Measurements from ENCODE around the gene GALM.
"Not testable (repeated sequence)": the region's sequence is repeated elsewhere in the genome, so short reads cannot be mapped to it uniquely, and the experiment has no call there.

The GALM gene

DNA sequence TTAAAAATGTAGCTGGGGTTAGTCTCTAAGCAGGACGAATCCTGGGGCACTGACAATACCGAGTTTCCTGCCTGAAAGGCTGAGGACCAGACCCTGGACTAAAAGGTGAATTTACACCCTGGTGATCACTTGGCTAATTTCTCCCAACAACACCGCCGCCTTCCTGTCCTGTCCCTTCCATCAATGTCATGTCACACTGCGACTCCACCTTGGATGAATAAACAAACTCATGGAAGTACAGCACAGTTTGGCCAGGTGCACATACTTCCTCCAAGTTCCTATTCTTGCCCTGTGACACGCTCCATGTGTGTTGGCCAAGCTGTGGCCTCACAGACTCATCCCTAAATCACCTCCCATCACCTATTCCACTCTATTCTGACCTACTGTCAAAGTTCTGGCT, 15.9 kb upstream of the GALM start:
- no peak for DNase-seq

DNA sequence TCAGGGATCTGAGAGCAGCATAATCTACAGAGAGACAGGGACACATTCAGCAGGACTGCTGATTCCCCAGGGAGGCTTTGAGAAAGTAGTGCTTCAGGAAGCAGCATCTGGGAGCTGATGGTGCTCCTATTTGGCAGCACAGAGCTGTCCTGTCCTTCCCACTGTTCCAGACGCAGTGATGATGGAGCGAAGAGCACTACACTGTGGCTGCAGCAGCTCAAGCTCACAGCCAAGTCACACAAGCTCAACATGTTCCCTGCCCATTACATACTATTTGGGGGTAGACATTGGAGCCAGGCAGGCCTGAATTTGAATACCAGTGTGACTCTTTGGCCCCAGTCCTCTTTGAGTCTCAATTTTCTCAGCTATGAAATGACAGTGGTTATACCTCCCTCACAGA, 15.2 kb upstream of the GALM start:
- no peak for DNase-seq

DNA sequence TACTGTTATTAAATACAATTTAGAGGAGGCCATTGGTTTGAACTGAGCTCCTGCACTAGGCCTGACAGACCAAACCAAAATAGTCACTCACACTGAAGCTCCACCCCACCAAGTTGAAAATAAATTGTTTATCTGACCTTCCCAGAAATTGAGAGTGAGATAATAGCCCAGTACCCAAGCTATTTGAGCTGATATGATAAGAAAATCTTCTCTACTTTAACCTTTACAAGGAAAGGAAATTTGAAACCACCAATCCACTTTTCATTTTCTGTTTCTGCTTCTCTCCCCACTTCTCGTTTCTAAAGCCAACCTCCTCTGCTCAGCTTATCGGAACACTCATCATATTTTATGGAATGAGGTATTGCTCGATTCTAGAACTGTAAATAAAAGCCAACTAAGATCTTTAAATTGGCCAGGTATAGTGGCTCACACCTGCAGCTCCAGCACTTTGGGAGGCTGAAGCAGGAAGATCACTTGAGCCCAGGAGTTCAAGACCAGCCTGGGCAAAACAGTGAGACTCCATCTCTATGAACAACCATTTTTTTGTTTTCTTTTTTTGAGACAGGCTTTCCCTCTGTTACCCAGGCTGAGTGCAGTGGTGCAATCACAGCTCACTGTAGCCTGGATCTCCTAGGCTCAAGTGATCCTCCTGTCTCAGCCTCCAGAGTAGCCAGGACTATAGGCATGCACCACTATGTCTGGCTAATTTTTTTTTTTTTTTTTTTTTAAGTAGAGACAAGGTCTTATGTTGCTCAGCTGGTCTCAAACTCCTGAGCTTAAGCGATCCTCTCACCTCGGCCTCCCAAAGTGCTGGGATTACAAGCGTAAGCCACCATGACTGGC, 13.3 kb upstream of the GALM start:
- no peak for DNase-seq

DNA sequence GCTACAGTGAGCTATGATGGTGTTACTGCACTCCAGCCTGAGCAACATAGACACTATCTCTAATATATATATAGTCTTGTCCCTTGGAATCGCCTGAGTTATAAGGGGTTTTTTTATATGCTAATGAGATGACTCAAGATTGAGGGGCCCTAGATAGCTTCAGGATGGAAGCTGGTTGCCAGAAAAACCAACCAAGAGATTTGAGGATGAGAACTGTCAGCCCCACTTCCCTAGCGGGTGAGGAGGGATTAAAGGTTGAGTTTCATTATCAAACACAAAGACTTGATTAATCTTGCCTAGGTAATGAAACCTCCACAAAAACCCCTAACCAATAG, 12.6 kb upstream of the GALM start:
- no peak for DNase-seq

DNA sequence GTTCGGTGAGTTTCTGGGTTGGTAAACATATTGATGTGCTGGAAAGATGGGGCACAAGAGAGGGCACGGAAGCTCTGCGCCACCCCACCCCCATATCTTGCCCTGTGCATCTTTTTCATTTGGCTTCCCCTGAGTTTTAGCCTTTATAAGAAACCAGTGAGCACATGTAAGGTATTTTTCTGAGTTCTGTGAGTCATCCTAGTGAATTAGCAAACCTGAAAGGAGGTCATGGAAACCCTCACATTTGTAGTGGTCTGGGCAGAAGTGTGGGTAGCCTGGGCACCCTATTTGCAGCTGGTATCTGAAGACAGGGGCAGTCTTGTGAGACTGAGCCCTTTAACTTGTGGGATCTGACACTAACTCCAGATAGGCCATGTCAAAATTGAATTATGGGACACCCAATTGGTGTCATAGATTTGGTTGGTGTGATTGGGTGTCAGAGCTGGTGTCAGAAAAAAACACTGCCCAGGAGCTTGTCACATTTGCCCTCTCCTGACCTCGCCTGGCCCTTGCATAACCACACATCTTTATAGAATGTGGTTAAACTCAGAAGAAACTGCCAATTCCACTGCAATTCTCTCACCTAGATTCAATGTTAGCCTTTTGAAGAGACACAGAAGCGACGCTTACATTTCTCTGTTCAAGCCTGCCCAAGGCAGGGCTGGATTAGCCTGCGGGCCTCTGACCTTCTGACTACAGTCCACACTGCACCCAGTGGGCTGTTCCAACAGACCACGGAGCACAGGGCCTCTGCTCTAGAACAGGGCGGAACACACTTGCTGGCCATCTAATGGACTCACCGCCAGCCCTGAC, 12.0 kb upstream of the GALM start:
- no peak for DNase-seq

DNA sequence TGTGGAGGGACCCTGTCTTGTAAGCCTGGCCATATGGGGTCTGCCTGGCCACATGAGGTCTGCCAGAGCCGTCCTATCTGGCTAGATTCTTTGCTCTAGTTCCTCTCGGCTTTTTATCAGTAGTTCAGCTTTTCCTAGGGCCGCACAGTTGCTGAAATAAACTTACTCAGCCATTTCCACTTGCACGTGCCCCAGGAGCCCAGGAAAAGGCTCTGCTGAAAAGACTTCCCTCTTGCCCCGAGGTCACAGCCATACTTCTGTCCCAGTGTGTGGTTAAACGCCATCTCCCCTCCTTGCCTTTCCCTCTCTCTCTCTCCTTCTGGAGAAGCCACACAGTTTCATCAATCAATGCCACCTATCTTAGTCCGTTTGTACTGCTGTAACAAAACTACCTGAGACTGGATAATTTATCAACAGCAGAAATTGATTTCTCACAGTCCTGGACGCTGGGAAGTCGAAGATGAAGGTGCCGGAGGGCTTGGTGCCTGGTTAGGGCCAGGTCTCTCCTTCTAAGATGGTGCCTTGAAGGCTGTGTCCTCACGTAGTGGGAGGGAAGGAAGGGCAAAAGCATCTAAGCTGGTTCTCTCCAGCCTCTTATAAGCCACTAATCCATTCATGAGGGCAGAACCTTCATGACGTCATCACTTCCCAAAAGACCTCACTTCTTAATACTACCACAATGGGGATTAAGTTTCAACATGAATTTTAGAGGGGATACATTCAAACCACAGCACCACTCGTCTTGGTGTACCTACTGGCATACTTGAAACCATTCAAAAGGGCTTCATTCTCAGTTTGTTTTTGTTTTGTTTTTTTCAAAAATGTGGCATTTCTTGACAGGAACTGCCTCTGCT, 11.2 kb upstream of the GALM start:
- peak in 1 of 2 experiments; percentile 5 for DNase-seq

DNA sequence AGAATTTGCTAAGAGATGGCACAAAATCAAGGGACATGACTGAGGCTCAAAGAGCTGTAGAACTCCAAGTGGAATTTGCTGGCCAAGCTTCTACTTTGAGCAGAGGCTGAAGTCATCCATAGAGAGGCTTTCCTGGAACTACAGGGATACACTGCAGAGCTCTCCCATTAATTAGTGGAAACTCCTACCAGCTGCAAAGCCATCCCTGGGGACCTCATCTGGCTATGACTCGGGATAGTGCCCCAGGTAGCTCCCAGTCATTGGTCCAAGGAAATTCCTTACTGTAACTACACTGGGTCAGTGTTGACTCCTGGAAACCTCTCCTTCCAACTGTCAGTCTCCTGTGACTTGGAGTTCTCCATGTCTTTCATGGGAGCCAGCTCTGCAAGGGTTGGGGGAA, 10.5 kb upstream of the GALM start:
- DNase-seq = no peak

DNA sequence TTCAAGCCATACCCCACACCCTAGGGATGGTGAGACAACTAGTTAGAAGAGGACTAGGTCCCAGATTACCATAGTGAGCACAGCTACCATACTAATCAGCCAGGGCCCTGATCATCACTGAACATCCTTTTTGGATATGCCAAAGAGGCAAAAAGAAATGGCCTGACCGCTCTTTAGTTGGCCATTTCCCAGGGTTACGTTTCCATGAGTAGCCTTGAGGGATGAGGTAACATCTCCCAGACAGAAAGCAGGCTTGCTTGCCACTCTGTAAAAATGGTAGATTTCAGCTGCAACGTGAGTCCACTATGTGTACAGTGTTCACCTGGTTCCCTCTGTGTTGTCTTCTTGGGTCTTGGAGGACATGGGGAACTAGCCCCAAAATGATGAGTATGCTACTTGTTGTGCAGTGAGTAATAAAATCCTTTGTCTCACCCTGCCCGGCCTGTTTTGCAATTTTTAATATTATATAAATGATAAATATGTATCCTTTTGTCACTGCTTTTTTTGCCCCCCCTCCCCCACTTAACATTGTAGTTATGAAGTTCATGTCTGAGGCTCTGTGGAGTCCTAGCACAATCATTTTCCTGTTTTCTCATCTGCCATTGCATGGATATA, 8.9 kb upstream of the GALM start:
- no peak for DNase-seq

DNA sequence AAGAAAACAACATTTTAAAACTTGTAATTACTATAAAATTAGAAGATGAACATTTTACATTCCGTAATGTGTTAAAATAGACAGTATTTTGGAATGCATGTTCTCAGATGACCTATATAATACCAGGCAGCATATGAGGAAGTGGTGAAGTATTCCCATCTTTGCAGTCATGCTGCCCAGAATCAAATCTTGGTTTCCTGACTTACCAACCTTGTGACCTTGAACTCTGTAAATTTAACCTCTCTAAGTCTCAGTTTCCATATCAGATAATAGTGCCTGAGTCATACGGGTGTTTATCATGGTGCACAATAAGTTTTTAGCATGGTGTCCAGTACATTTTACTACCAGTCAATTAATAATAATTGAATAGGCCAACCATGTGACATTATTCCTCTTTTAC, 7.3 kb upstream of the GALM start:
- no peak for DNase-seq

DNA sequence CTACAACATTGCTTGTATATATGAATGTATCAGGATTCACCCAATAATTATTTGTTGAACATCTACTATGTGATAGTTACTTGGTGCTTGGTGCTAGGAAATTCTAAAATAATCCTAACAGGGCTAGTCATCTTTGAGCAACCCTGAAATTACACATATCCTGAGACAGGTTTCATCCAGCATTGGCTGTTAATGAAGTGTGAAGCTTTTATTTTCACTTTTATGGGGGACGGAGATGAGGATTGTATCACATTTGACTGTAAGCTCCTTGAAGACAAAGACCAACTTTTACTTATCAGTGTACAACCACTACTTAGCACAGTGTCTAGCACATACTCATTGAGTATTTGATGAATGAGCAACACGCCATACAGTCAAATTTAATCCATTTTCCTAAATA, 6.8 kb upstream of the GALM start:
- no peak for DNase-seq

DNA sequence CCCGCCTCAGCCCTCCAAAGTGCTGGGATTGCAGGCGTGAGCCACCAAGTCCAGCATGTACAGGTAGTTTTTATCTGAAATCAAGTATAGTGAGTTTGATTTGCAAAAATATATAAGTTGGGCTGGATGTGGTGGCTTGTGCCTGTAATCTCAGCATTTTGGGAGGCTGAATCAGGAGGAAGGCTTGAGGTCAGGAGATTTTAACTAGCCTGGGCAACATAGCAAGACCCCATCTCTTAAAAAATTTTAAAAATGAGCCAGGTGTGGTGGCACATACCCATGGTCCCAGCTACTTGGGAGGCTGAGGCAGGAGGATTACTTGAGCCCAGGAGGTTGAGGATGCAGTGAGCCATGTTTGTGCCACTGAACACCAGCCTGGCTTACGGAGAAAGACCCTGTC, 5.6 kb upstream of the GALM start:
- no peak for DNase-seq

DNA sequence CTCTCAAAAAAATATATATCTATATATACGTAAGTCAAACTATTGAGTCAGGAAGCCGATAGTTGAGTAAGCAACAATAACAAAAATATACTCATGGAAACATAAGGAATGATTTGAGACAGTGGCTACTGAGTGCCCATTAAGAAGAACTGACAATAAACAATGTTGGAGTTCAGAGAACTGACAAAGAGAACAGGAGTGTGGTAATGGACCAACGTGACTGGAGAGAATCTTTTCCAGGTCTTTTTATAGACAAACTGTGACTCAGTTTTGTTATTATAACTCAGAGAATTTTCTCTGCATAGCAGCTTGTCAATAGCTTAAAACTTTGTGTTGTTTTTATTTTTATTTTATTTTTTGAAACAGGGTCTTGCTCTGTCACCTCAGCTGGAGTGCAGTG, 4.6 kb upstream of the GALM start:
- no peak for DNase-seq

DNA sequence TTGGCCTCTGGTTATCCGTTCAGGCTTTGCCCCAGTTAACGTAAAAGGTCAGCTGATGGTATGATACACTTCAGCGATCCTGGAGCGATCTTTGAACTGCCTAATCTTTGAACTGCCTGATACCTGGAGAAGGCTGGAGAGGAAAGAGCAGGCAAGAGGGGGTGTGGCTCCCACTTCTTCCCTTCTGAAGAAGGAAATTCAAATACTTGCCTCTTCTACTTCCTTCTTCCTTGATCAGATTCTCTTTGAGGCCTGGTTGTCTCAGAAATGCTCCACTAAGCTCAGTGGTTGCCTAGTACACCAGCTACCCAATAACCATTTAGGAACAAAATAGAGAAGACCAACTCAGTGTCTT, 619 bp downstream of the GALM start:
- no peak for DNase-seq

DNA sequence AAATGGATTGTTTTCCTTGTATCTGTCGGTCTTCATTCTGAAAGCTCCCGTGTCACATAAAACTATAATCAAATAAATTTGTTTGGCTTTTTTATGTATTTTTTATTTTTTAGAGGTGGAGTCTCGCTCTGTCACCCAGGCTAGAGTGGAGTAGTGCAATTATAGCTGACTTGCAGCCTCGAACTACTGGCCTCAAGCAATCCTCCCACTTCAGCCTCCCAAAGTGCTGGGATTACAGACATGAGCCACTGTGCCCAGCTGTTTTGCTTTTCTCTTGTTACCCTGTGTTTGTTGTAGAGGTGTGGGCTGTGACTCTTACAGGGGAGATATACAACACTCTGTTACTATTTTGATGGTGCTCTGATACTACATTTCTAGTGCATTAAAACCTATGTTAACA, 2.2 kb downstream of the GALM start:
- no peak for DNase-seq

DNA sequence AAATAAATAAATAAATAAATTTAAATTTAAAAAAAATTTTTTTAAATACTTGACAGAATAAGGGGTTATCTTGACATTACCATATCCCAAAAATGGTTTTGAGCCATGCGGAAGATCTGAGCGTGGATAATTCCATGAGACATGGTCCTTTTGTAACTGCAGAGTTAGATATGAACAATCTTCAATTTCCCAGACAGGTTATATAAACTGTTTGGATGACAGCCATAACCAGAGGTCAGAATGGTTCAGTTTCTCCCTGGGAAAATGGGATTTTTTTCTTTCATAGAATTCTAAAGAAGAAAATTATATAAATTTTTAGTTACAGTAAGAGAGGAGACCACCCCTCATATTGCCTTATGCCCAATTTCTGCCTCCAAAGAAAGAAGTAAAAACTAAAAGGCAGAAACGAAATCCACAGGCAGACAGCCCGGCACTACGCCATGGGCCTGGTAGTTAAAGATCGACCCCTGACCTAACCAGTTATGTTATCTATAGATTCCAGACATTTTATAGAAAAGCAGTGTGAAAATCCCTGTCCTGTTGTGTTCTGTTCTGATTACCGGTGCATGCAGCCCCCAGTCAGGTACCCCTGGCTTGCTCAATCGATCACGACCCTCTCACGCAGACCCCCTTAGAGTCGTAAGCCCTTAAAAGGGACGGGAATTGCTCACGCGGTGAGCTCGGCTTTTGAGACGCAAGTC, 3.0 kb downstream of the GALM start:
- no peak for DNase-seq

DNA sequence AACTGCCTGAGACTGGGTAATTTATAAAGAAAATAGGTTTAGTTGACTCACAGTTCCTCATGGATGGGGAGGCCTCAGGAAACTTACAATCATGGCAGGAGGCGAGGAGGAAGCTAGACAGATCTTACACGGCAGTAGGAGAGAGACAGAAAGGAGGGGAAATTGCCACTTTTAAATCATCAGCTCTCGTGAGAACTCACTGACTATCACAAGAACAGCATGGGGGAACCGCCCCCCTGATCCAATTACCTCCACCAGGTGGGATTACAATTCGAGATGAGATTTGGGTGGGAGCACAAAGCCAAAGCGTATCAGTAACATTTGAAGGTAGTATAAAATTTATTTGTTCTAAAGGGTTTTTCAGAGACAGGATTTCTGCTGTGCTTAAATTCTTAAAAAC, 5.4 kb downstream of the GALM start:
- DNase-seq = no peak

DNA sequence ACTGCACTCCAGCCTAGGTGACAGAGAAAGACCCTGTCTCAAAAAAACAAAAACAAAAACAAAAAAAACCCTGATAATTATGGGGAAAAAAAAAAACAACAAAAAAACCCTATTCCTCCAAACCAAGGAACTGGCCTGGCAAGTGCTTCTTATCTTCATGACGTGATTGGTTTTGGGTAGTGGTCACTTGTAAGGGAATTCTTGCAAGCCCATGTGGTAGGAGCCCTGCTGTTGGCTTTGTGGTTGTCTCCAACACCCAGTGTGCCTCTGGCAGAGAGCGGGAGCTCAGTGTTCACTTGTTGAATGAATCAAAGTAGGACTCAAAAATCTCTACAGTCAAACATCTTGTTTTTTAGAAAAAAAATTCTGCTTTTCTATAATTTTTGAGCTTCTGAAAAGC, 6.0 kb downstream of the GALM start:
- DNase-seq = no peak

DNA sequence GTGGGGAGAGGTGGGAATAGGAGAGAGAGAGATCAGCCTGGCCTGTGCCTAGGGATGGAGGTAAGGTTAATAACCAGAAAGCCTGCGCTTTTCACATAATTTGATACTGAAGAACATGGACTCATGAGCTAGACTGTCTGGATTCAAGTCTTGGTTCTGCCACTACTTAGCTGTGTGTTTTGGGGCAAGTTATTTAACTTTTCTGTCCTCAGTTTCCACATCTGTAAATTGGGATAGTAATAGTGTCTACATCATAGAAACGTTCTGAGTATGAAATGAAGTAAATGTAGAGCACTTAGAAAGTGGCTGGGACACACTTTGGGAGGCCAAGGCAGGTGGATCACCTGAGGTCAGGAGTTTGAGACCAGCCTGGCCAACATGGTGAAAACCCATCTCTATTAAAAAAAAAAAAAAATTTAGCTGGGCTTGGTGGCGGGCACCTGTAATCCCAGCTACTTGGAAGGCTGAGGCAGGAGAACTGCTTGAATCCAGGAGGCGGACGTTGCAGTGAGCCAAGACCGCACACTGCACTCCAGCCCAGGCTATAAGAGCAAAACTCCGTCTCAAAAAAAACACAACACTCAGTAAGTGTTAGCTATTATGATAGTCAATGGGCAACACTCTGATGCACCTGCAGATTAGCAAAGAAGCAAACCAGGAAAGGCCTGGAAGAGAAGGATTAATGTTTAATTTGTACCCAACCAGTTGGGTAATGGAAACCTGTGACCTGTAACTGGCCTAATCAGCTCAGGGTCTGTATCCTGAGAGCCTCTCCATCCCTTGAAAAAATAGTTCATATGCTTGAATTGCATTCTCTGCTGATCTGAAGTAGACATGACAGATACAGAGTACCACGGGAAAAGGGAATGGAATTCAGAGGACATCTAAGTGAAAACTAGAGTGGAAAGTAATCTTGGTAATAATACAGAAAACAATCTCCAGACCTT, 6.8 kb downstream of the GALM start:
- DNase-seq = no peak

DNA sequence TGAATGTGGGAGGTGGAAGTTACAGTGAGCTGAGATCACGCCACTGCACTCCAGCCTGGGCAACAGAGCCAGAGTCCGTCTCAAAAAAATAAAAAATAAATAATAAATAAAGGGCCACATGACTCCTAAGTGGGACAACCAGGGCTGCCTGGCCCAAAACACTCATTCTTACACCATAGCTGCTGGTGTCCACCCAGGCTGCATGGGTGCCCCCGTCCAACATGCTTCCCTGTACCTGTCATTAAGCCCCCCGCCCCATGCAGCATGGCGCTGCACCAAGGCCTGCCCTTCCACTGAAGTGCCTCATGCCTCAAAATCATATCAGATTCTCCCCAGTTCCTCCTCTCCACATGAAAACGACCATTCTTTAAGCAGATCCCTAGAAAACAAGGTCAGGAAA, 10.8 kb downstream of the GALM start:
- no peak for DNase-seq

DNA sequence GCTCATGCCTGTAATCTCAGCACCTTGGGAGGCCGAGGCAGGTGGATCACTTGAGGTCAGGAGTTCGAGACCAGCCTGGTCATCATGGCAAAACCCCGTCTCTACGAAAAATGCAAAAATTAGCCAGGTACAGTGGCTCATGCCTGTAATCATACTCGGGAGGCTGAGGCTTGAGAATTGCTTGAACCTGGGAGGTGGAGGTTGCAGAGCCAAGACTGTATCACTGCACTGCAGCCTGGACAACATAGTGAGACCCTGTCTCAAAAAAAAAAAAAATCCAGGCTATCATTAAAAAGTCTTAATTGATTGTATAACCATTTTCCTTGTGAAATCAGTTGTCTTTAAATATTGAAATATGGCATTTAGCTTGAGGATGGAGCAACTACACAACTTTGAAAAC, 15.0 kb downstream of the GALM start:
- not testable (repeated sequence) for DNase-seq

DNA sequence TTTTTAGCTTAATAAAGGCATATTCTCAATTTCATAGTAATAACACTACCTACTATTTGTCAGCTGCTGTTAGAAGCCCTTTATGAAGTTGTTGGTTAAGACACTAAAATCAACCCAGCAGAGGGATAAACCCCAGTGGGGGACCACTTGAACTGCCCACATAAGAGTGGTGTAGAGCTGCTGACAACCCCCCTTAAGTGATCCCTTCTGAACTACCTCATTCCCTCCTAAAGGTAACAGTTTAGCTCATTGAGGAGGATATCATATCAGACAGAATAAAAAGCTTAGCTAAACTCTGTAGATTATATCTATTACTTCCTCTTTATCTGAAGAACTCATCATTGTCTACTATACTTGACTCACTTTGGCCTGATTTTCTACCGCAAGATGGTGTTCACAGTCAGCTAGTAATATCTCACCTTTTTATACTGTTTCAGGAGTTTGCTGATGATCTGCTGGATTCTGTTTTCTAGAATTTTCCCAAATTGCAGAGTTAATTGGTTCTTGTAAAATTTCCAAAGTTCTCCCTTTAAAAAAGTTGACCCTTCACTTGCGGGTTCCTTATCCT, 16.2 kb downstream of the GALM start:
- no peak for DNase-seq

All from NCI-H524 (cell line).